HFFc6 (cell line): ENCODE results near the gene SLC9A7. TPM values are rescaled to one million over a fixed set of nuclear protein-coding genes. Genes with fewer than 3 reads are reported as not detected.

Source experiments
- DNase-seq: peaks from one replicate; pipeline ENCODE4 v3.0.0-alpha.2; 2018
- H3K27ac Mint-ChIP-seq: 2 replicates; pipeline ENCODE4 v1.8.0; 2020; ENCODE audit warnings: mild to moderate bottlenecking, mixed read lengths
- H3K27me3 Mint-ChIP-seq: 2 replicates; pipeline ENCODE4 v1.8.0; 2021; ENCODE audit warnings: mild to moderate bottlenecking, moderate library complexity, mixed read lengths; ENCODE audit not compliant: insufficient read depth
- H3K36me3 Mint-ChIP-seq: 2 replicates; pipeline ENCODE4 v1.8.0; 2021; ENCODE audit warnings: low read depth, mixed read lengths
- H3K4me1 Mint-ChIP-seq: 2 replicates; pipeline ENCODE4 v1.8.0; 2020; ENCODE audit warnings: low read depth, mixed read lengths
- H3K4me3 Mint-ChIP-seq: 2 replicates; pipeline ENCODE4 v1.8.0; 2020; ENCODE audit warnings: mild to moderate bottlenecking, moderate library complexity, mixed read lengths
- H3K9me3 Mint-ChIP-seq: 2 replicates; pipeline ENCODE4 v1.8.0; 2020; ENCODE audit warnings: mild to moderate bottlenecking, mixed read lengths
- CTCF ChIP-seq: fragments of 200-600 bp; sonication (generic); IDR thresholded peaks from 2 replicates; pipeline ENCODE4 v1.5.0; 2021; ENCODE audit warnings: antibody characterized with exemption, mild to moderate bottlenecking
- total RNA-seq, 6 experiments: library from RNA; stranded (reverse); fragmentation: NEBNext Ultra II Directional; extraction: Animal tissue kit (Norgen Biotek cat#: 25700); gene quantifications; 2 replicates in 1 of 6; 3 replicates in 5 of 6; pipeline ENCODE4 v1.2.3, GENCODE V29; 2021

SLC9A7 gene
- total RNA-seq, 6 experiments from 2014 or later, result 41.8 to 54.1 (median 45.7) TPM

GRCh38 chrX:46758163-46758955 is 559 bp downstream of the SLC9A7 start:
- Mint-ChIP-seq H3K27me3 (no peaks in the 10 kb centered on the region), H3K4me3 (peak overlapping the region; percentile 94), H3K9me3 (no peaks in the 10 kb centered on the region; the same call in 1 of the 2 replicates), H3K27ac (peak overlapping the region; percentile 59), H3K4me1 (peaks cover 42% of the 10 kb centered on the region), H3K36me3 (peaks cover 4% of the 10 kb centered on the region; the same call in 1 of the 2 replicates)
- no peak for DNase-seq
- TF ChIP-seq CTCF, result no peak

GRCh38 chrX:46757593-46757992 is 1.3 kb downstream of the SLC9A7 start:
- no peak for DNase-seq
- no peaks in the 10 kb centered on the region for H3K9me3 Mint-ChIP-seq
- H3K4me3 Mint-ChIP-seq, result peak overlapping the region; percentile 94
- peaks cover 4% of the 10 kb centered on the region; the same call in 1 of the 2 replicates for H3K36me3 Mint-ChIP-seq
- H3K27ac Mint-ChIP-seq, result no peak overlapping the region; the same call in none of the 2 replicates
- TF ChIP-seq CTCF, result no peak
- no peaks in the 10 kb centered on the region for H3K27me3 Mint-ChIP-seq
- H3K4me1 Mint-ChIP-seq, result peaks cover 42% of the 10 kb centered on the region

GRCh38 chrX:46757052-46757451 is 1.9 kb downstream of the SLC9A7 start:
- Mint-ChIP-seq H3K36me3 (peaks cover 4% of the 10 kb centered on the region; the same call in 1 of the 2 replicates), H3K27ac (no peak overlapping the region; the same call in 1 of the 2 replicates), H3K9me3 (no peaks in the 10 kb centered on the region), H3K4me1 (peaks cover 42% of the 10 kb centered on the region), H3K4me3 (peak overlapping the region; percentile 94), H3K27me3 (no peaks in the 10 kb centered on the region)
- TF ChIP-seq CTCF, result no peak
- DNase-seq, result no peak

GRCh38 chrX:46755671-46756070 is 3.2 kb downstream of the SLC9A7 start:
- Mint-ChIP-seq H3K36me3 (peaks cover 4% of the 10 kb centered on the region; the same call in 1 of the 2 replicates), H3K9me3 (no peaks in the 10 kb centered on the region), H3K27ac (no peak overlapping the region), H3K27me3 (no peaks in the 10 kb centered on the region), H3K4me1 (peaks cover 42% of the 10 kb centered on the region), H3K4me3 (no peak overlapping the region)
- no peak for DNase-seq
- TF ChIP-seq CTCF, result no peak

- no peaks in the 10 kb centered on the region for H3K27me3 Mint-ChIP-seq
- H3K4me3 Mint-ChIP-seq, result no peak overlapping the region
- no peak for TF ChIP-seq CTCF
Observed at GRCh38 chrX:46754586-46755061, 4.3 kb downstream of the SLC9A7 start.

More at GRCh38 chrX:46754586-46755061, 4.3 kb downstream of the SLC9A7 start:
- DNase-seq, result no peak
- Mint-ChIP-seq H3K36me3 (peaks cover 4% of the 10 kb centered on the region; the same call in 1 of the 2 replicates), H3K9me3 (no peaks in the 10 kb centered on the region), H3K4me1 (peaks cover 34% of the 10 kb centered on the region), H3K27ac (no peak overlapping the region)
